MCF 10A (cell line): Measurements from ENCODE around the gene HOXA3. TPM values are rescaled to one million over a fixed set of nuclear protein-coding genes. Genes with fewer than 3 reads are reported as not detected.

Experiments used
- BruUV-seq: library from RNA; stranded (reverse); fragments of 400-500 nt; replicated peaks from 2 replicates; lab custom pipeline; 2021; lab: Mats Ljungman, UMichigan
- CTCF ChIA-PET: fragments of 300-600 bp; sonication (Branson Sonifier 250); formaldehyde crosslinking; extraction: SDS; loops from one replicate; lab custom pipeline; 2021; ENCODE audit warnings: antibody characterized with exemption, inconsistent platforms; lab: Yijun Ruan, JAX
- POLR2A ChIA-PET: fragments of 300-600, 350-650 bp; sonication (Branson Sonifier 250); formaldehyde crosslinking; extraction: SDS; loops from one replicate; lab custom pipeline; 2020; ENCODE audit warnings: antibody characterized with exemption, inconsistent platforms; lab: Yijun Ruan, JAX
- DNase-seq: peaks from one replicate; pipeline ENCODE4 v3.0.0-alpha.2; 2018; ENCODE audit not compliant: unreplicated experiment
- H3K27ac Mint-ChIP-seq: one replicate; pipeline ENCODE4 v1.8.0; 2022; ENCODE audit warnings: mild to moderate bottlenecking, low read depth, mixed read lengths; ENCODE audit not compliant: unreplicated experiment
- H3K27me3 Mint-ChIP-seq: one replicate; pipeline ENCODE4 v1.8.0; 2022; ENCODE audit warnings: mixed read lengths; ENCODE audit not compliant: insufficient read depth, unreplicated experiment
- H3K36me3 Mint-ChIP-seq: one replicate; pipeline ENCODE4 v1.8.0; 2022; ENCODE audit warnings: mild to moderate bottlenecking, moderate library complexity, mixed read lengths; ENCODE audit not compliant: insufficient read depth, unreplicated experiment
- H3K4me1 Mint-ChIP-seq: one replicate; pipeline ENCODE4 v1.8.0; 2022; ENCODE audit warnings: mixed read lengths; ENCODE audit not compliant: insufficient read depth, unreplicated experiment
- H3K4me3 Mint-ChIP-seq: one replicate; pipeline ENCODE4 v1.8.0; 2022; ENCODE audit warnings: mild to moderate bottlenecking, moderate library complexity, mixed read lengths; ENCODE audit not compliant: unreplicated experiment
- H3K9me3 Mint-ChIP-seq: one replicate; pipeline ENCODE4 v1.8.0; 2022; ENCODE audit warnings: mixed read lengths; ENCODE audit not compliant: unreplicated experiment
- intact Hi-C: fragments of 100-400 bp; cut with micrococcal nuclease; formaldehyde crosslinking; loops from 2 replicates; pipeline ENCODE4 v1.14.1; 2022
- total RNA-seq: library from RNA; stranded (reverse); gene quantifications from 2 replicates; pipeline ENCODE4 v1.2.3, GENCODE V29; 2022
- TF ChIP-seq, protein P1 (sequence below): fragments of 200-600 bp; IDR thresholded peaks from one replicate; pipeline ENCODE4 v1.8.0; 2022; ENCODE audit warnings: antibody characterized with exemption, mild to moderate bottlenecking; ENCODE audit not compliant: unreplicated experiment

Gene HOXA3
- total RNA-seq, 1 experiment from 2014 or later = 8.2 TPM

DNA sequence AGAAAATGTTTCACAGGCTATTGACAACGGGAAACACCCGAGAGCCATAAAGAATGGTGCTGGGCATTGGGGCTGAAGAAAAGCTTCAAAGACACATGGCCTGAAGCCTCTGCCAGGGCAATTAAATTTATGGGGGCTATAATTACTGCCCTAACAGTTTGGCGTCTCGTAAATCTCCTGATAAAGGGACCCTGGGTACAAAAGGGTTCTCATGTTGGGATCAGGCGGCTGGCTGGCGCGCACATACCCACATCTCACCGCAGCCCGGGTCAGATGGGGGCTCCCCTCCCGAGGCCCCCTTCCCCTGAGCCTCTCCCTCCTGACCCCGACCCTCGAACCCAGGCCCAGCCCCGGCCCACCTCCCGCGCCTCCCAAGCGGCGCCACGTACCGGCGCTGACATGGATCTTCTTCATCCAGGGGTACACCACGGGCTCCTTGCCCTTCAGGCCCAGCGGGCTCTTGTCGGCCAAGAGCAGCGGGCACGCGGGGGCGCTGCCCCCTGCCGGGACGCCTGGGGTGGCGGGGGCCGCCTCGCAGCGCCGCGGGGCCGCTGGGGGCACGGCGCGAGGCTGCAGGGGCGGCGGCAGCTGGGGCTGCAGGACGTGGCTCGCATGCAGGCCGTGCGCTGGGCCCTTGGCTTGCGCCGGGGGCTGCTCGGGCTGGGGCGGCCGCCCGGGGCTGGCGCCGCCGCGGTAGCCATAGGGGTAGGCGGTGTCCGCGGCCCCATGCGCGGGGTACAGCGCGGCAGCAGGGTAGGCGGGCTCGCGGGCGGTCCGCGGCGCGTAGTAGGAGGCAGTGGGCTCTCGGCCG is 22.4 kb downstream of the HOXA3 start:
- peaks cover 26% of the 10 kb centered on the region for H3K4me1 Mint-ChIP-seq
- H3K36me3 Mint-ChIP-seq = peaks cover 7% of the 10 kb centered on the region
- intact Hi-C loops = loop anchor here (1.0 kb wide), 1 partner anchor 15 kb away; no protein-coding TSS in a partner anchor
- BruUV-seq = no TSS peak
- peak overlapping the region; percentile 80 for H3K4me3 Mint-ChIP-seq
- CTCF ChIA-PET = interaction anchor here (0.8 to 4.5 kb wide), 6 partner anchors 12 to 448 kb away, joined by 3 to 19 read pairs (median 6); no protein-coding TSS in a partner anchor
- no peaks in the 10 kb centered on the region for H3K27me3 Mint-ChIP-seq
- H3K9me3 Mint-ChIP-seq = no peaks in the 10 kb centered on the region
- TF ChIP-seq, protein P1, sequence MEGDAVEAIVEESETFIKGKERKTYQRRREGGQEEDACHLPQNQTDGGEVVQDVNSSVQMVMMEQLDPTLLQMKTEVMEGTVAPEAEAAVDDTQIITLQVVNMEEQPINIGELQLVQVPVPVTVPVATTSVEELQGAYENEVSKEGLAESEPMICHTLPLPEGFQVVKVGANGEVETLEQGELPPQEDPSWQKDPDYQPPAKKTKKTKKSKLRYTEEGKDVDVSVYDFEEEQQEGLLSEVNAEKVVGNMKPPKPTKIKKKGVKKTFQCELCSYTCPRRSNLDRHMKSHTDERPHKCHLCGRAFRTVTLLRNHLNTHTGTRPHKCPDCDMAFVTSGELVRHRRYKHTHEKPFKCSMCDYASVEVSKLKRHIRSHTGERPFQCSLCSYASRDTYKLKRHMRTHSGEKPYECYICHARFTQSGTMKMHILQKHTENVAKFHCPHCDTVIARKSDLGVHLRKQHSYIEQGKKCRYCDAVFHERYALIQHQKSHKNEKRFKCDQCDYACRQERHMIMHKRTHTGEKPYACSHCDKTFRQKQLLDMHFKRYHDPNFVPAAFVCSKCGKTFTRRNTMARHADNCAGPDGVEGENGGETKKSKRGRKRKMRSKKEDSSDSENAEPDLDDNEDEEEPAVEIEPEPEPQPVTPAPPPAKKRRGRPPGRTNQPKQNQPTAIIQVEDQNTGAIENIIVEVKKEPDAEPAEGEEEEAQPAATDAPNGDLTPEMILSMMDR = peak; percentile 25
- H3K27ac Mint-ChIP-seq = peak overlapping the region; percentile 51
- DNase-seq = no peak
- POLR2A ChIA-PET = interaction anchor here (0.5 to 3.2 kb wide), 9 partner anchors 12 to 926 kb away, joined by 3 to 60 read pairs (median 8); partner anchors contain the start of genes HOXA5 and SKAP2

DNA sequence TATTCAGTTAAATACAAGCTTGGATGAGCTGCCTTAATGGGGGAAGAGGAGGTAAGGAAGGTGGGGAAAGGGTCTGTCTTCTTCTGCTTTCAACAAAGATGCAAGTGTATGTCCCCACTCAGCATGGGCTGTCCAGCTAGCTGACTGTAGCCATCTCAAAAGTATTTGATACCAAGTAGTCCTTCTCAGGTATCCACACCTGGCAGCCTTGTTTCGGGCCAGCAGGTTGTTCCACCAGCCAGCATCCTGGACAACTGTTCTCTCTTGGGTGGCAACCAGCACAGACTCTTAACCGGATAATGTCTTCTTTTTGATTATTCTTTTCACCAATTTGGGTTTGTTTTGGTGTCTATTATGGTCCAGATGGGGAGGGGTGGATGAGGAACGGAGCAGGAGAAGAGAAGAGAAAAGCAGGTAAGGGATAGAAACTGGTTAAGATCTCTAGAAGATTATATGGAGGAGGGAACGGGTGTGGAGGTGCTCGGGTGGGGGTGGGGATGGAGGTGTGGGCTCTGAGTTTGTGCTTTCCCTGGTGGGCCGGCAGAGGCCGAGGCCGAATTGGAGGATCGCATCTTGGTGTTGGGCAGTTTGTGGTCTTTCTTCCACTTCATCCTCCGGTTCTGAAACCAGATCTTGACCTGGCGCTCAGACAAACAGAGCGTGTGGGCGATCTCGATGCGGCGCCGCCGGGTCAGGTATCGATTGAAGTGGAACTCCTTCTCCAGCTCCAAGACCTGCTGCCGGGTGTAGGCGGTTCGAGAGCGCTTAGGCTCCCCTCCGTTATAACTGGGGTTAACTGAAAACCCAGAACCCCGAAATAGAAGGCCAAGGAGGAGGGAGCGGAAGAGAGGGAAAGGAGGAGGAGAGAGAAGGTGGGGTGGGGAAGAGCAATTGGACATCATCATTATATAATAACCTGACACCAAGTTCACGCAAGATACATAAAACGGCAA is 23.3 kb downstream of the HOXA3 start:
- Mint-ChIP-seq H3K27ac (no peak overlapping the region), H3K36me3 (peaks cover 7% of the 10 kb centered on the region), H3K27me3 (no peaks in the 10 kb centered on the region), H3K4me3 (peak overlapping the region; percentile 80), H3K4me1 (peaks cover 17% of the 10 kb centered on the region), H3K9me3 (no peaks in the 10 kb centered on the region)
- TF ChIP-seq, protein P1 = no peak
- no peak for DNase-seq
- BruUV-seq = TSS peak; percentile 32
- POLR2A ChIA-PET = interaction anchor here (0.5 to 2.9 kb wide), 8 partner anchors 9 to 749 kb away, joined by 3 to 28 read pairs (median 4); partner anchors contain the start of genes HOXA5 and SKAP2
- intact Hi-C loops = no loop called here
- CTCF ChIA-PET = interaction anchor here (0.6 to 1.2 kb wide), 3 partner anchors 9 to 44 kb away, joined by 4 read pairs; no protein-coding TSS in a partner anchor

DNA sequence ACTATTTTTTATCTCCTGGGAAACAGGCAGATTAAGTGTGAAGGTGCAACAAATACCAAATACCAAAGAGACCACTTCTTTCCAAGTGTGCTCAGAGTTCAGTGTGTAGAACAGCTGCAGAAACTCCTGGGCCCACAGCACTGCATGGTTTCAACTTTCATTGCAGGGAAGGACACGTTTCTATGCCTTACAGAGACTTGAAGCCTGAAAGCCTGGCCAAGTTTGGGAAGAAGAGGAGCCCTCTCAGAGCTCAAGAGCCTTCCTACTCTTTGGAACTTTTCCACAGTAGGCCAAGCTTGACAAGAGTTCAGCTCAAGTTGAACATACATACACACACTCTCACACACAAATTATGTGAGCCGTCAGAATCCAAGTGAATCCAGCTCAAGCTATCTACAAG is 24.3 kb downstream of the HOXA3 start:
- POLR2A ChIA-PET = interaction anchor here (0.5 to 1.5 kb wide), 8 partner anchors 10 to 748 kb away, joined by 3 to 5 read pairs (median 4); partner anchors contain the start of gene HOXA5
- intact Hi-C loops = no loop called here
- H3K36me3 Mint-ChIP-seq = peaks cover 14% of the 10 kb centered on the region
- H3K27me3 Mint-ChIP-seq = no peaks in the 10 kb centered on the region
- peaks cover 11% of the 10 kb centered on the region for H3K4me1 Mint-ChIP-seq
- H3K27ac Mint-ChIP-seq = no peak overlapping the region
- H3K9me3 Mint-ChIP-seq = no peaks in the 10 kb centered on the region
- no peak overlapping the region for H3K4me3 Mint-ChIP-seq
- CTCF ChIA-PET = interaction anchor here (0.6 to 1.2 kb wide), 3 partner anchors 15 to 43 kb away, joined by 4 read pairs; partner anchors contain the start of gene HOXA5
- BruUV-seq = no TSS peak
- TF ChIP-seq, protein P1 = no peak
- DNase-seq = no peak
